ENCODE results near the gene DOCK6.

Gene DOCK6

GRCh38 chr19:11251650-11252314, 10.5 kb downstream of the DOCK6 start:
- no peak for DNase-seq (ENCODE audit: extremely low read depth, low read depth)
- no peak for TF ChIP-seq CTCF (IDR thresholded peaks at IDR 0.05; ENCODE audit: low read depth, low read length)

GRCh38 chr19:11251217-11251616, 11.1 kb downstream of the DOCK6 start:
- TF ChIP-seq CTCF (IDR thresholded peaks at IDR 0.05; ENCODE audit: low read depth, low read length) = no peak
- no peak for DNase-seq (ENCODE audit: extremely low read depth, low read depth)

GRCh38 chr19:11248852-11249251, 13.5 kb downstream of the DOCK6 start:
- DNase-seq (ENCODE audit: extremely low read depth, low read depth) = no peak
- no peak for TF ChIP-seq CTCF (IDR thresholded peaks at IDR 0.05; ENCODE audit: low read depth, low read length)

DNA sequence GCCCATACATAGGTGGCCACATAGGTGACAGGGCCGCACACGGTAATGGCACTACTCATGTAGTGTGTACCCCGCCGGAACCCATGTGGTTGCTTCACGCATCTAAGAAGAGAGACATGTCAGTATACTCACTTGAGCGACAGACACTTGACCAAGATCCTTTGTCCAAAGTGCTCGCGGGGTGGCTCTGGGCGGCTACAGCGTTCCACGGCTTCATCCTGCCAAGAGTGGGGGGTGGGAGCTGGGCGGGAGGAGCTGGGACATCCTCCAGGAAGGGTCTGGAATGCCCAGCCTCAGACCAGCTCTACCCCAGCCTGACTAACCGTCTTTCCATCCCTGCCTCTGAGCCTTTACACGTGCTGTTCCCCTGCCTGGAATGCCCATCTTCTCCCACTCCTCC, 14.4 kb downstream of the DOCK6 start:
- TF ChIP-seq CTCF (IDR thresholded peaks at IDR 0.05; ENCODE audit: low read depth, low read length) = no peak
- DNase-seq (ENCODE audit: extremely low read depth, low read depth) = no peak

DNA sequence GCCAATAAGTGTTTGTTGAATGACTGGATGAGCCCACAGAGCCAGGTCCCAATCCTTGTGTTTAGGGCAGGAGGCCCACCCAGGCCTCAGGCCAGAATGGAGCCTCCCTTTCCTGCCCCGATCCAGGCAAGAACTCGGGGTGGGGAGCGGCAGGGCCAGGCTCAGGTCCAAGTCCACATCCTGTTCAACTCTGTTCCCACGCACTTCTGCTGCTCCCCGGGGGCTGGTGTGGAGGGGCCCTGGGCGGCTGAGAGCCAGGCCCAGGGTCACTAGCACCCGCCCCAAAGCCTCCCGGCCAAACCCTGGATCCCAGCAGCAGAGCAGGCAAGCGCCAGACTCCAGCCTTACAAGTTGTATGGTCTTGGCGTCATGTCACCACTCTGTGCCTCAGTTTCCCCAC, 14.9 kb downstream of the DOCK6 start:
- TF ChIP-seq CTCF (IDR thresholded peaks at IDR 0.05; ENCODE audit: low read depth, low read length) = no peak

GRCh38 chr19:11246941-11247340, 15.4 kb downstream of the DOCK6 start:
- no peak for TF ChIP-seq CTCF (IDR thresholded peaks at IDR 0.05; ENCODE audit: low read depth, low read length)
- no peak for DNase-seq (ENCODE audit: extremely low read depth, low read depth)

More for the DNA sequence above, 14.9 kb downstream of the DOCK6 start:
- no peak for DNase-seq (ENCODE audit: extremely low read depth, low read depth)

- TF ChIP-seq CTCF (IDR thresholded peaks at IDR 0.05; ENCODE audit: low read depth, low read length) = no peak
- DNase-seq (ENCODE audit: extremely low read depth, low read depth) = no peak
Observed at GRCh38 chr19:11244846-11245589, 17.3 kb downstream of the DOCK6 start.
